Stimulated activated CD4-positive, alpha-beta T cell treated with anti-CD3 and anti-CD28 coated beads, Interleukin-1b, Interleukin-23, amount 100 ng/mL, for 24 hours (primary cell): Measurements from ENCODE around the gene LYRM2.

Experiments
- DNase-seq, 4 experiments: peaks; one replicate each; pipeline ENCODE4 v3.0.0-alpha.2; 2020; ENCODE audit warnings: low read depth in 4 of 4, low spot score in 1 of 4

The LYRM2 gene

GRCh38 chr6:89562093-89562973 lies 76.2 kb downstream of the LYRM2 start:
- no peak for DNase-seq

- DNase-seq: no peak
These were observed 79.1 kb downstream of the LYRM2 start for GRCh38 chr6:89559487-89559886.

DNA sequence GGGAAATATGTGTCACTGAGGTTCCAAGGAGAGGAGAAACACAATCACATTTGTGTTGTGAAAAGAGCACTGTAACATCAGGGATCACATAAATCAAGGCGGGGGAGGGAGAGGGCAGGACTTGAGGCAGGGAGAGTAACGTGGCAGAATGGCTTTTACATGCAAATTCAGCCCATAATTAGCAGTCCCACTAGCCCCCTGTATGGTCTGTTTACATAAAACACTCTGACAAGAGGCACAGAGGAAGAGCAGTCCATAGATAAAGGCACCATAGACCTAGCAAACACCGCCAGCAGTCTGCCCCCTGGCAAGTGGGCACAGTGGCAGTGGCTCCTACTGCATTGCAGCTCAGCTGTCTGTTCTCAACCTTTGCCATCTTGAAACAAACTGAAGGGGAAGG lies 82.7 kb downstream of the LYRM2 start:
- no peak for DNase-seq

GRCh38 chr6:89555031-89555430 lies 83.5 kb downstream of the LYRM2 start:
- DNase-seq: no peak

- DNase-seq: no peak
These were observed 84.4 kb downstream of the LYRM2 start for GRCh38 chr6:89554106-89554505.

- no peak for DNase-seq
These were observed 85.1 kb downstream of the LYRM2 start for GRCh38 chr6:89553431-89553830.

- no peak for DNase-seq
These were observed 91.3 kb downstream of the LYRM2 start for GRCh38 chr6:89547281-89547680.

DNA sequence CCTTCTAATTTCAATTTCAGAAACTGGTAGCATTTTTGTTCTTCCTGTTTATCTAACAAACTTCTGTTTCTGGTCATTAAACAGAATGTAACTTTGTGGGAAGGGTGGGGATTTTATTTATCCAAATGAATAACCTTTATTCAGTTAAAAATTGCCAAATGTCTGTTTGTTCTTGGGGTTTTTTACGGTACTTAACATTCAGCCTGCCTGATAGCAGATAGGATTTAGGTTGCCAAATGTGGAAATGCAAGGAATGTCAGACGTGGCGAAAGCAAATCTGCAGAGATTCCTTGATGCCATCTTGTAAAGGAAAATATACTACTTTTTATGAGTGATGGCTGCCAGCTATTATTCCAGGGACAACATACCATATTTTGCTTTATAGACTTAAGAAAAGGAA lies 95.7 kb downstream of the LYRM2 start:
- no peak for DNase-seq

DNA sequence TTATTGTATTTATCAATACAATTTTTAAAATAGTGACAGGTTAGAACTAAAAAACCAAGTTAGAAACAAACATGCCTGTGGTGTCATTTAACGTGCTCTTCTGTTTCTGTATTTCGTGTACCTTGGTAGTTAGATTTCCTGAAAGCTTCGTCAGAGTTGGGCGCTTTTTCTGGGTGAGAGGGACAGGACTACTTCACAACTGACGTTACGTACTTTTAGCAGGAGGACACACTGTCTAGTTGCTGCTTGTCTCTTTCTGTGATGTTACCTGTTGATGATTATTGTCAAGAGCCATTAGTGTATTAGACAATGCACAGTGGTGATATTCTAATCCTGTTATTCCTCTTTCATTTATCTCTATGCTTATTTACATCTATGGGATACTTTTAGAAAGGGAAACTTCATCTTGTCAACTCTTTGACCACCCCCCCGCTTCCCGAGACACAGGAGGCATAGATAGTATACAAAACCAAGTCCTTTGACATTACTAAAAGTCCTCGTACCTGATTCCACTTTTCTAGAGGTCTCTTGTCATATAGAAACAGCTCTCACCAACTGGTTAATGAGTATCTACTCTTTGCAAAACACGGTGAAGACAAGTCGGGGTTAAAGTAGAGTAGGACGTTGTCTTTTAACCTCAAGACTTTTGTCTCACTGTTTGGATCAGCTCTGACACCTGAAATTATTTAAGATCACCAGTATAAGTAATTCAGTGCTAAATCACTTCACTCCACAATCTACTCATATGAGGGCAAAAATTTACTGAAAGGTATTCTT lies 96.3 kb downstream of the LYRM2 start:
- no peak for DNase-seq

DNA sequence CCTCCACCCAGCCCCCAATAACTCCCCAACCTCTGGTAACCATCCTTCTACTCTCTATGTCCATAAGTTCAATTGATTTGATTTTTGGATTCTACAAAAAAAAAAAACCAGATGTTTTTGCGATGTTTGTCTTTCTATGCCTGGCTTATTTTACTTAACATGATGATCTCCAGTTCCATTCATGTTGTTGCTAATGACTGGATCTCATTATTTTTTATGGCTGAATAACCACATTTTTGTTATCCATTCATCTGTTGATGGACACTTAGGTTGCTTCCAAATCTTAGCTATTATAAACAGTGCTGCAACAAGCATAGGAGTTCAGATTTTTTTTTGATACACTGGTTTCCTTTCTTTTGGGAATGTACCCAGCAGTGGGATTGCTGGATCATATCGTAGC lies 98.8 kb downstream of the LYRM2 start:
- DNase-seq: no peak

GRCh38 chr6:89536231-89536630 lies 102.3 kb downstream of the LYRM2 start:
- no peak for DNase-seq

DNA sequence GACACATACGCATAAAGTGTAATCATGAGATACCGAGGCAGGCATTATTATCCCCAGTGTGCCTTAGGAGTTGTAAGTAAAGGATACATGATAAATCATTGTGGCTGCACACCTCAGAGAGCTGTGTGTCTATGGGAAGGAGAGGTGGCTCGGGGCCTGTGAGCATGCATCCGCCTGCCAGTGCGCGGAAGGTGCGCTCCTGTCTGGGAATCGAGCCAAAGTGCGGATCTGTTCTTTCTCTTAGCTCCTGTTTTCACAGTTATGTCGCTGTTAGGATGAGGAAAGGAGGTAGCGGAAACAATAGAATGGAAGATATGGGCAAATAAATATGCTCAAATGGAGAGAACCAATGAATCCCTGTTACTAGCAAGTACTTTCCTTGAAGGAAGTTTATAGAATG lies 107.6 kb downstream of the LYRM2 start:
- no peak for DNase-seq

GRCh38 chr6:89528866-89529265 lies 109.7 kb downstream of the LYRM2 start:
- DNase-seq: no peak

DNA sequence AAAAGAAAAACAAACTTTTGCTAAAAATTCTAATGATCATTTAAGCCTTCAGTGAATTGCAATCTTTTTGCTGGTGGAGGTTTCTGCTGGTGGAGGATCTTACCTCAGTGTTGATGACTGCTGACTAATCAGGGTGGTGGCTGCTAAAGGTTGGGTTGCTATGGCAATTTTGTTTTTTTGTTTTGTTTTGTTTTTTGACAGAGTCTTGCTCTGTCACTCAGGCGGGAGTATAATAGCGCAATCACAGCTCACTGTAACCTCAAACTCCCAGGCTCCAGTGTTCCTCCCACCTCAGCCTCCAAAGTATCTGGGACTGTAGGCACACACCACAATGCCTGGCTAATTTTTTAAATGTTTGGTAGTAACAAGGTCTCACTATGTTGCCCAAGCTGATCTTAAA lies 110.9 kb downstream of the LYRM2 start:
- DNase-seq: no peak

GRCh38 chr6:89526563-89526869 lies 112.0 kb downstream of the LYRM2 start:
- DNase-seq: no peak

GRCh38 chr6:89525786-89526562 lies 112.6 kb downstream of the LYRM2 start:
- DNase-seq: no peak

DNA sequence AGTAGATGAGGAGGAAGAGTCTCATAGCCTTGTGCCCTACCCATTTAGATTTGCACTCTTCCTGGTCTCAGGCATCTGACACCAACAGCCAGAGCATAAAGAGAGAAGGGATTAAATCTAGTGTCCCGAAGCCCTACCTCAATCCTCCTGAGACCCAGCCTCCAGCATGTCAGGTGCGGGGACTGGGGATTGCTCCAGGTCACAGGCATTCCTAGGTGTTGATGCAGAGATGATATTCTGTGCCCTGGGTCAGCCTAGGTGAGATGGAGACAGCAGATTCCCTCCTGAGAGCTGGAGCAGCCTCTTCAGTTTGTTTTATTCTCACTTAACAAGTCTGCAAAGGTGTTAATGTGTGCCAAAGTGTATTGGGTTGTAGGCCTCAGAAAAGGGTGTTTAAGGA lies 115.8 kb downstream of the LYRM2 start:
- DNase-seq: no peak

GRCh38 chr6:89520736-89521135 lies 117.8 kb downstream of the LYRM2 start:
- no peak for DNase-seq

DNA sequence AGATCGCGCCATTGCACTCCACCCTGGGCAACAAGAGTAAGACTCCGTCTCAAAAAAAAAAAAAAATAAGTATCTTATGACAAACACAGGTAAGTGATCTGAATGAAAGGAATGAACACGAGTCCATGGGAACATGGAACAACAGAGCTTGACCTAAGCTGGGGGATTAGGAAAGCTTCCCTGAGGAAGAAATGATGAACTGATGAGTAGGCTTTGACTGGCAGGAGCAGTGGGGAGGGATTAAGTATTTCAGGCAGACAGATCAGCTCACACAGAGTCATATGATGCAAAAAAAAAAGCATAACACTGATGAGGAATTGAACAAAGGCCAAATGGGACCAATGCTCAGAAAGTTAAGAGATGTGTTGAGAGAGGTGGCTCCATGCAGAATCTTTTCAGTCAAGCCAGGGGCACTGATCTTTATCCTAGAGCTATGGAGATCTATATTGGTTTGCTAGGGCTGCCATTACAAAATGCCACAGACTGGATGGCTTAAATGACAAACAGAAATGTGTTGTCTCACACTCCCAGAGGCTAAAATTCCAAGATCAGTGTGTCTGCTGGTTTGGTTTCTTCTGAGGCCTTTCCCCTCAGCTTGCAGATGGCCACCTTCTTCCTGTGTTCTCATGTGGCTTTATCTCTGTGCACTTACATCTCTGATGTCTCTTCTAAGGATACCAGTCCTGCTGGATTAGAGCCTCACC lies 120.0 kb downstream of the LYRM2 start:
- no peak for DNase-seq
